SK-N-SH treated with all-trans-retinoic acid at 6 μM for 48 hours (cell line): Measurements from ENCODE around the gene PXMP2.

Source experiments
- ATAC-seq: fragments of 200-7000 bp; cut with Tn5 transposase; 3 replicates; pipeline ENCODE4 v1.9.1; 2020; ENCODE audit warnings: mild to moderate bottlenecking, moderate library complexity
- ARNTL ChIP-seq: fragments of 450-650 bp; formaldehyde crosslinking; IDR thresholded peaks from 2 replicates; pipeline ENCODE4 v1.5.0; 2020; ENCODE audit warnings: low read depth, mild to moderate bottlenecking, moderate library complexity, borderline replicate concordance
- CREB5 ChIP-seq: fragments of 250-450 bp; sonication (Bioruptor Pico); IDR thresholded peaks from 2 replicates; pipeline ENCODE4 v1.5.1; 2020; ENCODE audit warnings: low read depth, mild to moderate bottlenecking, moderate library complexity
- CSDC2 ChIP-seq: fragments of 250-450 bp; sonication (Bioruptor Pico); IDR thresholded peaks from 2 replicates; pipeline ENCODE4 v1.5.0; 2020; ENCODE audit warnings: mild to moderate bottlenecking, moderate library complexity
- CSRNP3 ChIP-seq: fragments of 250-450 bp; sonication (Bioruptor Pico); IDR thresholded peaks from 2 replicates; pipeline ENCODE4 v1.5.1; 2021; ENCODE audit warnings: mild to moderate bottlenecking, moderate library complexity
- ESRRG ChIP-seq: fragments of 250-450 bp; sonication (Bioruptor Pico); IDR thresholded peaks from 2 replicates; pipeline ENCODE4 v1.6.1; 2021; ENCODE audit warnings: mild to moderate bottlenecking
- GLIS3 ChIP-seq: fragments of 250-450 bp; sonication (Bioruptor Pico); IDR thresholded peaks from 2 replicates; pipeline ENCODE4 v1.5.0; 2020; ENCODE audit warnings: mild to moderate bottlenecking, moderate library complexity
- ISL1 ChIP-seq: fragments of 250-450 bp; sonication (Bioruptor Pico); IDR thresholded peaks from 2 replicates; pipeline ENCODE4 v2.1.2; 2022; ENCODE audit warnings: mild to moderate bottlenecking, moderate library complexity
- PATZ1 ChIP-seq: fragments of 250-450 bp; sonication (Bioruptor Pico); IDR thresholded peaks from 2 replicates; pipeline ENCODE4 v1.8.0; 2020; ENCODE audit warnings: mild to moderate bottlenecking, moderate library complexity, borderline replicate concordance
- POU6F1 ChIP-seq: fragments of 250-450 bp; sonication (Bioruptor Pico); IDR thresholded peaks from 2 replicates; pipeline ENCODE4 v1.8.0; 2021; ENCODE audit warnings: low read depth, mild to moderate bottlenecking, moderate library complexity, borderline replicate concordance
- PPARA ChIP-seq: fragments of 250-450 bp; sonication (Bioruptor Pico); IDR thresholded peaks from 2 replicates; pipeline ENCODE4 v1.5.0; 2020; ENCODE audit warnings: mild to moderate bottlenecking, borderline replicate concordance
- SNAI2 ChIP-seq: fragments of 250-450 bp; sonication (Bioruptor Pico); IDR thresholded peaks from 2 replicates; pipeline ENCODE4 v1.5.0; 2020; ENCODE audit warnings: mild to moderate bottlenecking, moderate library complexity
- TCF4 ChIP-seq: fragments of 250-450 bp; sonication (Bioruptor Pico); IDR thresholded peaks from 2 replicates; pipeline ENCODE4 v1.8.0; 2021; ENCODE audit warnings: mild to moderate bottlenecking, moderate library complexity, borderline replicate concordance
- TOX ChIP-seq: fragments of 250-450 bp; sonication (Bioruptor Pico); IDR thresholded peaks from 2 replicates; pipeline ENCODE4 v1.8.0; 2021; ENCODE audit warnings: mild to moderate bottlenecking, moderate library complexity, borderline replicate concordance
- TSHZ2 ChIP-seq: fragments of 250-450 bp; sonication (Bioruptor Pico); IDR thresholded peaks from 2 replicates; pipeline ENCODE4 v1.5.0; 2020; ENCODE audit warnings: mild to moderate bottlenecking, moderate library complexity
- ZC3H10 ChIP-seq: fragments of 250-450 bp; sonication (Bioruptor Pico); IDR thresholded peaks from 2 replicates; pipeline ENCODE4 v1.5.1; 2021; ENCODE audit warnings: mild to moderate bottlenecking, moderate library complexity
- ZFP3 ChIP-seq: fragments of 250-450 bp; sonication (Bioruptor Pico); IDR thresholded peaks from 2 replicates; pipeline ENCODE4 v1.5.0; 2020; ENCODE audit warnings: mild to moderate bottlenecking, moderate library complexity
- ZFP30 ChIP-seq: fragments of 450-650 bp; formaldehyde crosslinking; IDR thresholded peaks from 2 replicates; pipeline ENCODE4 v1.5.0; 2022; ENCODE audit warnings: mild to moderate bottlenecking, moderate library complexity
- ZNF565 ChIP-seq: fragments of 450-650 bp; formaldehyde crosslinking; conservative IDR thresholded peaks from 2 replicates; pipeline ENCODE4 v1.5.0; 2020; ENCODE audit warnings: low read depth, mild to moderate bottlenecking, moderate library complexity
- ZNF70 ChIP-seq: fragments of 450-650 bp; formaldehyde crosslinking; IDR thresholded peaks from 2 replicates; pipeline ENCODE4 v1.5.0; 2020; ENCODE audit warnings: mild to moderate bottlenecking, moderate library complexity
- ZNF8 ChIP-seq: fragments of 450-650 bp; formaldehyde crosslinking; IDR thresholded peaks from 2 replicates; pipeline ENCODE4 v1.5.0; 2020; ENCODE audit warnings: mild to moderate bottlenecking, moderate library complexity

PXMP2 gene

GRCh38 chr12:132720606-132721345 lies 33.4 kb downstream of the PXMP2 start:
- TF ChIP-seq GLIS3 (CRISPR knock-in tag) (no peak), ESRRG (no peak), ISL1 (no peak), ZFP30 (no peak), ZNF8 (CRISPR knock-in tag) (no peak), SNAI2 (CRISPR knock-in tag) (no peak), PPARA (CRISPR knock-in tag) (no peak), TCF4 (no peak), CREB5 (CRISPR knock-in tag) (no peak), POU6F1 (CRISPR knock-in tag) (no peak), PATZ1 (CRISPR knock-in tag) (no peak), ARNTL (CRISPR knock-in tag) (no peak)

GRCh38 chr12:132723015-132723763 lies 35.8 kb downstream of the PXMP2 start:
- peak; percentile 6; the same call in 2 of the 3 replicates for ATAC-seq
- TF ChIP-seq TSHZ2: no peak
- TF ChIP-seq POU6F1 (CRISPR knock-in tag): no peak
- TF ChIP-seq GLIS3 (CRISPR knock-in tag): no peak
- no peak for TF ChIP-seq ZNF70 (CRISPR knock-in tag)
- TF ChIP-seq ARNTL (CRISPR knock-in tag): no peak
- TF ChIP-seq, all 23 proteins: peak for 0

More at GRCh38 chr12:132720606-132721345, 33.4 kb downstream of the PXMP2 start:
- no peak for ATAC-seq

GRCh38 chr12:132723764-132724140 lies 36.4 kb downstream of the PXMP2 start:
- no peak for TF ChIP-seq ZNF8 (CRISPR knock-in tag)
- peak; percentile 18; the same call in 1 of the 3 replicates for ATAC-seq

GRCh38 chr12:132724506-132725241 lies 37.3 kb downstream of the PXMP2 start:
- no peak for ATAC-seq
- no peak for TF ChIP-seq ZC3H10 (CRISPR knock-in tag)
- TF ChIP-seq TCF4: no peak
- no peak for TF ChIP-seq ZNF8 (CRISPR knock-in tag)
- TF ChIP-seq TOX (CRISPR knock-in tag): no peak
- TF ChIP-seq SNAI2 (CRISPR knock-in tag): no peak
- TF ChIP-seq CSDC2 (CRISPR knock-in tag): no peak
- no peak for TF ChIP-seq ZNF565 (CRISPR knock-in tag)
- no peak for TF ChIP-seq ISL1
- no peak for TF ChIP-seq ZFP3
- TF ChIP-seq ZFP30: no peak
- no peak for TF ChIP-seq CSRNP3
- TF ChIP-seq ESRRG: no peak
